K562 (cell line): ENCODE measurements around the gene FAM186B. TPM values are rescaled to one million over a fixed set of nuclear protein-coding genes. Genes with fewer than 3 reads are reported as not detected.

ENCODE experiments used
- CC2D1A ChIP-seq: fragments of 450-650 bp; IDR thresholded peaks from 2 replicates; pipeline ENCODE4 v1.6.1; 2017; ENCODE audit warnings: mild to moderate bottlenecking
- CHD4 ChIP-seq: fragments of 200-600 bp; sonication (generic); IDR thresholded peaks from 3 replicates; pipeline ENCODE4 v1.6.1; 2012; ENCODE audit warnings: low read depth, mild to moderate bottlenecking, mixed read lengths, low read length, inconsistent platforms; ENCODE audit not compliant: insufficient read depth, insufficient replicate concordance, poor library complexity, severe bottlenecking
- CREBBP ChIP-seq: IDR thresholded peaks from one replicate; pipeline ENCODE4 v1.6.1; 2012; ENCODE audit warnings: low read depth, mild to moderate bottlenecking, control low read depth, inconsistent platforms, low read length
- HINFP ChIP-seq: fragments of 450-650 bp; conservative IDR thresholded peaks from 2 replicates; pipeline ENCODE4 v1.6.1; 2016; ENCODE audit warnings: missing genetic modification characterization, low read depth, mild to moderate bottlenecking, control low read depth, missing compliant biosample characterization
- MCM5 ChIP-seq: fragments of 450-650 bp; IDR thresholded peaks from 2 replicates; pipeline ENCODE4 v1.6.1; 2016; ENCODE audit warnings: low read depth
- NCOR1 ChIP-seq: fragments of 450-650 bp; IDR thresholded peaks from 2 replicates; pipeline ENCODE4 v1.6.1; 2016; ENCODE audit warnings: mild to moderate bottlenecking, moderate library complexity
- NR2C2 ChIP-seq, 2 experiments: fragments of 200-800 bp in 1 of 2; sonication (Bioruptor generic) in 1 of 2; sonication (generic) in 1 of 2; formaldehyde crosslinking in 1 of 2; IDR thresholded peaks; 2 replicates each; pipeline versions ENCODE4 v1.6.1 to v1.8.0; 2016 to 2022; ENCODE audit warnings: mild to moderate bottlenecking in 1 of 2, missing compliant biosample characterization in 1 of 2, missing genetic modification characterization in 1 of 2, missing genetic modification reagents in 1 of 2
- RAD21 ChIP-seq, 2 experiments: fragments of 250-450 bp in 1 of 2; fragments of 450-650 bp in 1 of 2; sonication (Bioruptor Pico) in 1 of 2; formaldehyde crosslinking in 1 of 2; IDR thresholded peaks in 1 of 2; conservative IDR thresholded peaks in 1 of 2; 2 replicates each; pipeline versions ENCODE4 v1.4.0 to v1.8.0; 2020 to 2022; ENCODE audit warnings: mild to moderate bottlenecking in 2 of 2, moderate library complexity in 1 of 2
- SMARCB1 ChIP-seq: IDR thresholded peaks from 2 replicates; pipeline ENCODE4 v1.6.1; 2011; ENCODE audit warnings: improper control_type of control experiment, low read depth; ENCODE audit not compliant: insufficient read length
- TAF9B ChIP-seq: fragments of 450-650 bp; IDR thresholded peaks from 2 replicates; pipeline ENCODE4 v1.6.1; 2018; ENCODE audit warnings: mild to moderate bottlenecking; ENCODE audit not compliant: partially characterized antibody
- ZNF212 ChIP-seq: fragments of 450-650 bp; formaldehyde crosslinking; IDR thresholded peaks from 2 replicates; pipeline ENCODE4 v1.4.0; 2020; ENCODE audit warnings: mild to moderate bottlenecking
- ZNF561 ChIP-seq: fragments of 450-650 bp; formaldehyde crosslinking; conservative IDR thresholded peaks from 2 replicates; pipeline ENCODE4 v1.4.0; 2020; ENCODE audit warnings: mild to moderate bottlenecking, moderate library complexity
- ZNF696 ChIP-seq: fragments of 250-450 bp; sonication (Bioruptor Pico); conservative IDR thresholded peaks from 2 replicates; pipeline ENCODE4 v1.4.0; 2020; ENCODE audit warnings: mild to moderate bottlenecking, moderate library complexity
- polyA plus RNA-seq, 8 experiments: library from polyadenylated mRNA; depleted of rRNA in 4 of 8; stranded (reverse) in 5 of 8; unstranded in 3 of 8; fragments of >200 nt; fragmentation: Nextera tagmentation in 2 of 8; fragmentation: Illumina TruSeq in 1 of 8; extraction: Ambion mirVana in 2 of 8; extraction: Trizol in 1 of 8; gene quantifications; 2 replicates each; pipeline versions ENCODE4 v1.2.1 to v1.2.3, GENCODE V29; 2011 to 2014; ENCODE audit warnings: inconsistent platforms in 1 of 8, missing spikeins in 1 of 8
- total RNA-seq, 7 experiments: library from RNA; depleted of rRNA in 6 of 7; stranded (reverse); fragments of >200 nt in 6 of 7; fragmentation: Illumina TruSeq in 2 of 7; extraction: Trizol in 2 of 7; gene quantifications; 2 replicates each; pipeline versions ENCODE4 v1.2.1 to v1.2.3, GENCODE V29; 2011 to 2021; ENCODE audit warnings: low replicate concordance in 1 of 7
- TF ChIP-seq, protein P1 (sequence below), 2 experiments: fragments of 450-650 bp in 1 of 2; sonication (generic) in 1 of 2; formaldehyde crosslinking; conservative IDR thresholded peaks; 2 replicates each; pipeline versions ENCODE4 v1.4.0 to v1.8.1; 2020 to 2022; ENCODE audit warnings: mild to moderate bottlenecking in 1 of 2, missing genetic modification reagents in 1 of 2
- TF ChIP-seq, protein P2 (sequence below): sonication (generic); formaldehyde crosslinking; IDR thresholded peaks from 2 replicates; pipeline ENCODE4 v1.8.0; 2023; ENCODE audit warnings: missing genetic modification reagents, mild to moderate bottlenecking, borderline replicate concordance
- TF ChIP-seq, protein P3 (sequence below): fragments of 450-650 bp; IDR thresholded peaks from 2 replicates; pipeline ENCODE4 v1.7.1; 2018; ENCODE audit warnings: mild to moderate bottlenecking, low read depth; ENCODE audit not compliant: partially characterized antibody

Gene FAM186B
- total and polyA plus RNA-seq, 9 of the 15 experiments (the other 6 are each of a cell fraction or from before 2014, with no cell fraction given) = 0.07 to 0.42 (median 0.15) TPM

GRCh38 chr12:49644620-49644994 is 39.2 kb upstream of the FAM186B start (continued):
- TF ChIP-seq, protein P1, sequence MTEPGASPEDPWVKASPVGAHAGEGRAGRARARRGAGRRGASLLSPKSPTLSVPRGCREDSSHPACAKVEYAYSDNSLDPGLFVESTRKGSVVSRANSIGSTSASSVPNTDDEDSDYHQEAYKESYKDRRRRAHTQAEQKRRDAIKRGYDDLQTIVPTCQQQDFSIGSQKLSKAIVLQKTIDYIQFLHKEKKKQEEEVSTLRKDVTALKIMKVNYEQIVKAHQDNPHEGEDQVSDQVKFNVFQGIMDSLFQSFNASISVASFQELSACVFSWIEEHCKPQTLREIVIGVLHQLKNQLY (CRISPR knock-in tag; conservative IDR thresholded peaks at IDR 0.05) = no peak
- TF ChIP-seq NCOR1 (no peak), NR2C2 (CRISPR knock-in tag; IDR thresholded peaks at IDR 0.05) (0 out of 2 replicates have a peak, but pooled peaks have one; percentile 25), NR2C2 (tag; IDR thresholded peaks at IDR 0.05) (no peak), ZNF561 (CRISPR knock-in tag) (no peak), ZNF212 (CRISPR knock-in tag) (no peak), TAF9B (no peak), CHD4 (no peak), RAD21 (CRISPR knock-in tag; conservative IDR thresholded peaks at IDR 0.05 in 1 of 2, IDR thresholded peaks at IDR 0.05 in 1 of 2) (peak; percentile 99), HINFP (no peak), MCM5 (no peak), CC2D1A (peak; percentile 93), SMARCB1 (no peak), CREBBP (no peak), ZNF696 (CRISPR knock-in tag) (no peak)
- TF ChIP-seq, protein P2, sequence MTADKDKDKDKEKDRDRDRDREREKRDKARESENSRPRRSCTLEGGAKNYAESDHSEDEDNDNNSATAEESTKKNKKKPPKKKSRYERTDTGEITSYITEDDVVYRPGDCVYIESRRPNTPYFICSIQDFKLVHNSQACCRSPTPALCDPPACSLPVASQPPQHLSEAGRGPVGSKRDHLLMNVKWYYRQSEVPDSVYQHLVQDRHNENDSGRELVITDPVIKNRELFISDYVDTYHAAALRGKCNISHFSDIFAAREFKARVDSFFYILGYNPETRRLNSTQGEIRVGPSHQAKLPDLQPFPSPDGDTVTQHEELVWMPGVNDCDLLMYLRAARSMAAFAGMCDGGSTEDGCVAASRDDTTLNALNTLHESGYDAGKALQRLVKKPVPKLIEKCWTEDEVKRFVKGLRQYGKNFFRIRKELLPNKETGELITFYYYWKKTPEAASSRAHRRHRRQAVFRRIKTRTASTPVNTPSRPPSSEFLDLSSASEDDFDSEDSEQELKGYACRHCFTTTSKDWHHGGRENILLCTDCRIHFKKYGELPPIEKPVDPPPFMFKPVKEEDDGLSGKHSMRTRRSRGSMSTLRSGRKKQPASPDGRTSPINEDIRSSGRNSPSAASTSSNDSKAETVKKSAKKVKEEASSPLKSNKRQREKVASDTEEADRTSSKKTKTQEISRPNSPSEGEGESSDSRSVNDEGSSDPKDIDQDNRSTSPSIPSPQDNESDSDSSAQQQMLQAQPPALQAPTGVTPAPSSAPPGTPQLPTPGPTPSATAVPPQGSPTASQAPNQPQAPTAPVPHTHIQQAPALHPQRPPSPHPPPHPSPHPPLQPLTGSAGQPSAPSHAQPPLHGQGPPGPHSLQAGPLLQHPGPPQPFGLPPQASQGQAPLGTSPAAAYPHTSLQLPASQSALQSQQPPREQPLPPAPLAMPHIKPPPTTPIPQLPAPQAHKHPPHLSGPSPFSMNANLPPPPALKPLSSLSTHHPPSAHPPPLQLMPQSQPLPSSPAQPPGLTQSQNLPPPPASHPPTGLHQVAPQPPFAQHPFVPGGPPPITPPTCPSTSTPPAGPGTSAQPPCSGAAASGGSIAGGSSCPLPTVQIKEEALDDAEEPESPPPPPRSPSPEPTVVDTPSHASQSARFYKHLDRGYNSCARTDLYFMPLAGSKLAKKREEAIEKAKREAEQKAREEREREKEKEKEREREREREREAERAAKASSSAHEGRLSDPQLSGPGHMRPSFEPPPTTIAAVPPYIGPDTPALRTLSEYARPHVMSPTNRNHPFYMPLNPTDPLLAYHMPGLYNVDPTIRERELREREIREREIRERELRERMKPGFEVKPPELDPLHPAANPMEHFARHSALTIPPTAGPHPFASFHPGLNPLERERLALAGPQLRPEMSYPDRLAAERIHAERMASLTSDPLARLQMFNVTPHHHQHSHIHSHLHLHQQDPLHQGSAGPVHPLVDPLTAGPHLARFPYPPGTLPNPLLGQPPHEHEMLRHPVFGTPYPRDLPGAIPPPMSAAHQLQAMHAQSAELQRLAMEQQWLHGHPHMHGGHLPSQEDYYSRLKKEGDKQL (CRISPR knock-in tag) = no peak
- TF ChIP-seq, protein P3, sequence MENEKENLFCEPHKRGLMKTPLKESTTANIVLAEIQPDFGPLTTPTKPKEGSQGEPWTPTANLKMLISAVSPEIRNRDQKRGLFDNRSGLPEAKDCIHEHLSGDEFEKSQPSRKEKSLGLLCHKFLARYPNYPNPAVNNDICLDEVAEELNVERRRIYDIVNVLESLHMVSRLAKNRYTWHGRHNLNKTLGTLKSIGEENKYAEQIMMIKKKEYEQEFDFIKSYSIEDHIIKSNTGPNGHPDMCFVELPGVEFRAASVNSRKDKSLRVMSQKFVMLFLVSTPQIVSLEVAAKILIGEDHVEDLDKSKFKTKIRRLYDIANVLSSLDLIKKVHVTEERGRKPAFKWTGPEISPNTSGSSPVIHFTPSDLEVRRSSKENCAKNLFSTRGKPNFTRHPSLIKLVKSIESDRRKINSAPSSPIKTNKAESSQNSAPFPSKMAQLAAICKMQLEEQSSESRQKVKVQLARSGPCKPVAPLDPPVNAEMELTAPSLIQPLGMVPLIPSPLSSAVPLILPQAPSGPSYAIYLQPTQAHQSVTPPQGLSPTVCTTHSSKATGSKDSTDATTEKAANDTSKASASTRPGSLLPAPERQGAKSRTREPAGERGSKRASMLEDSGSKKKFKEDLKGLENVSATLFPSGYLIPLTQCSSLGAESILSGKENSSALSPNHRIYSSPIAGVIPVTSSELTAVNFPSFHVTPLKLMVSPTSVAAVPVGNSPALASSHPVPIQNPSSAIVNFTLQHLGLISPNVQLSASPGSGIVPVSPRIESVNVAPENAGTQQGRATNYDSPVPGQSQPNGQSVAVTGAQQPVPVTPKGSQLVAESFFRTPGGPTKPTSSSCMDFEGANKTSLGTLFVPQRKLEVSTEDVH = no peak
